ENCODE measurements around the gene COPS4.
"Not testable (repeated sequence)": the region's sequence is repeated elsewhere in the genome, so short reads cannot be mapped to it uniquely, and the experiment has no call there.

Gene COPS4

GRCh38 chr4:83012200-83012686 lies 22.7 kb upstream of the COPS4 start:
- peaks cover 22 to 33% of the 10 kb centered on the region in 2 donors for H3K4me1 Mint-ChIP-seq
- H3K4me3 Mint-ChIP-seq: peak overlapping the region; percentile 98 to 100

GRCh38 chr4:83012687-83013419 lies 22.1 kb upstream of the COPS4 start:
- ATAC-seq (replicated peaks) (peak; percentile 83 to 89), DNase-seq (peak; percentile 97)
- H3K9me3 Mint-ChIP-seq: no peaks in the 10 kb centered on the region
- peak overlapping the region; percentile 92 to 100 for H3K4me3 Mint-ChIP-seq
- peaks cover 0 to 3% of the 10 kb centered on the region in 2 donors for H3K36me3 Mint-ChIP-seq
- peaks cover 22 to 27% of the 10 kb centered on the region in 2 donors for H3K4me1 Mint-ChIP-seq
- peak overlapping the region; percentile 95 for H3K27ac Mint-ChIP-seq
- no peaks in the 10 kb centered on the region for H3K27me3 Mint-ChIP-seq

More at GRCh38 chr4:83012200-83012686, 22.7 kb upstream of the COPS4 start:
- no peaks in the 10 kb centered on the region for H3K9me3 Mint-ChIP-seq
- H3K27me3 Mint-ChIP-seq: no peaks in the 10 kb centered on the region
- DNase-seq (peak; percentile 29), ATAC-seq (replicated peaks) (peak; percentile 22 to 28)
- H3K27ac Mint-ChIP-seq: peak overlapping the region; percentile 93
- peaks cover 0 to 3% of the 10 kb centered on the region in 2 donors for H3K36me3 Mint-ChIP-seq

GRCh38 chr4:83013420-83013867 lies 21.5 kb upstream of the COPS4 start:
- peaks cover 19 to 27% of the 10 kb centered on the region in 2 donors for H3K4me1 Mint-ChIP-seq
- no peak for DNase-seq

GRCh38 chr4:83013902-83014301 lies 21.1 kb upstream of the COPS4 start:
- Mint-ChIP-seq H3K27me3 (no peaks in the 10 kb centered on the region), H3K9me3 (no peaks in the 10 kb centered on the region), H3K4me3 (peak overlapping the region; percentile 92 to 100), H3K27ac (peak overlapping the region; percentile 68), H3K4me1 (peaks cover 19 to 27% of the 10 kb centered on the region in 2 donors), H3K36me3 (peaks cover 0 to 3% of the 10 kb centered on the region in 2 donors)
- DNase-seq: no peak
- ATAC-seq (replicated peaks): no peak

More at GRCh38 chr4:83013420-83013867, 21.5 kb upstream of the COPS4 start:
- Mint-ChIP-seq H3K9me3 (no peaks in the 10 kb centered on the region), H3K4me3 (peak overlapping the region; percentile 92 to 100), H3K27me3 (no peaks in the 10 kb centered on the region), H3K36me3 (peaks cover 0 to 3% of the 10 kb centered on the region in 2 donors), H3K27ac (peak overlapping the region; percentile 95)
- no peak for ATAC-seq (replicated peaks)

- H3K4me1 Mint-ChIP-seq: peaks cover 0 to 1% of the 10 kb centered on the region in 2 donors
- H3K27ac Mint-ChIP-seq: no peak overlapping the region
- no peak overlapping the region for H3K4me3 Mint-ChIP-seq
- DNase-seq (no peak), ATAC-seq (replicated peaks) (peak; percentile 49 to 89)
- H3K9me3 Mint-ChIP-seq: peaks cover 0 to under 1% of the 10 kb centered on the region in 2 donors
- no peaks in the 10 kb centered on the region for H3K36me3 Mint-ChIP-seq
- no peaks in the 10 kb centered on the region for H3K27me3 Mint-ChIP-seq
These were observed 15.0 kb upstream of the COPS4 start for GRCh38 chr4:83019794-83020494.

- DNase-seq: no peak
- Mint-ChIP-seq H3K4me3 (no peak overlapping the region), H3K9me3 (peaks cover 7 to 12% of the 10 kb centered on the region in 2 donors), H3K4me1 (peaks cover 6 to 18% of the 10 kb centered on the region in 2 donors), H3K36me3 (peaks cover 3 to 6% of the 10 kb centered on the region in 2 donors), H3K27me3 (no peaks in the 10 kb centered on the region), H3K27ac (peak overlapping the region; percentile 57)
- no peak for ATAC-seq (replicated peaks)
These were observed 12.1 kb upstream of the COPS4 start for GRCh38 chr4:83022724-83023450.

GRCh38 chr4:83023599-83023998 lies 11.4 kb upstream of the COPS4 start:
- Mint-ChIP-seq H3K9me3 (peaks cover 7 to 12% of the 10 kb centered on the region in 2 donors), H3K4me1 (peaks cover 6 to 18% of the 10 kb centered on the region in 2 donors)
- ATAC-seq (replicated peaks); DNase-seq; H3K27me3 Mint-ChIP-seq; H3K27ac Mint-ChIP-seq; H3K4me3 Mint-ChIP-seq; H3K36me3 Mint-ChIP-seq: not testable (repeated sequence)

- no peak for DNase-seq
- Mint-ChIP-seq H3K4me3 (no peak overlapping the region), H3K27ac (no peak overlapping the region), H3K4me1 (peaks cover 6 to 18% of the 10 kb centered on the region in 2 donors), H3K9me3 (peaks cover 7 to 12% of the 10 kb centered on the region in 2 donors), H3K36me3 (peaks cover 3 to 6% of the 10 kb centered on the region in 2 donors), H3K27me3 (no peaks in the 10 kb centered on the region)
- no peak for ATAC-seq (replicated peaks)
These were observed 10.8 kb upstream of the COPS4 start for GRCh38 chr4:83024233-83024632.

GRCh38 chr4:83025563-83025962 lies 9.4 kb upstream of the COPS4 start:
- DNase-seq: no peak
- ATAC-seq (replicated peaks): peak; percentile 34 to 46
- H3K27me3 Mint-ChIP-seq: no peaks in the 10 kb centered on the region
- H3K4me1 Mint-ChIP-seq: peaks cover 6 to 18% of the 10 kb centered on the region in 2 donors
- peak overlapping the region; percentile 80 for H3K27ac Mint-ChIP-seq
- peaks cover 3 to 6% of the 10 kb centered on the region in 2 donors for H3K36me3 Mint-ChIP-seq
- H3K4me3 Mint-ChIP-seq: peak overlapping the region; percentile 22 to 73
- peaks cover 7 to 12% of the 10 kb centered on the region in 2 donors for H3K9me3 Mint-ChIP-seq

- Mint-ChIP-seq H3K36me3 (peaks cover 3 to 6% of the 10 kb centered on the region in 2 donors), H3K4me3 (no peak overlapping the region), H3K4me1 (peaks cover 6 to 18% of the 10 kb centered on the region in 2 donors), H3K27ac (no peak overlapping the region), H3K27me3 (peaks cover 0 to 6% of the 10 kb centered on the region in 2 donors), H3K9me3 (peaks cover 8 to 12% of the 10 kb centered on the region in 2 donors)
- ATAC-seq (replicated peaks) (no peak), DNase-seq (no peak)
These were observed 6.0 kb upstream of the COPS4 start for GRCh38 chr4:83028976-83029375.

GRCh38 chr4:83029688-83030087 lies 5.3 kb upstream of the COPS4 start:
- H3K4me3 Mint-ChIP-seq: no peak overlapping the region
- H3K36me3 Mint-ChIP-seq: peaks cover 3 to 6% of the 10 kb centered on the region in 2 donors
- H3K9me3 Mint-ChIP-seq: peaks cover 8 to 12% of the 10 kb centered on the region in 2 donors
- DNase-seq (no peak), ATAC-seq (replicated peaks) (no peak)
- no peak overlapping the region for H3K27ac Mint-ChIP-seq
- peaks cover 0 to 6% of the 10 kb centered on the region in 2 donors for H3K27me3 Mint-ChIP-seq
- H3K4me1 Mint-ChIP-seq: peaks cover 6 to 18% of the 10 kb centered on the region in 2 donors

- Mint-ChIP-seq H3K9me3 (no peaks in the 10 kb centered on the region), H3K4me1 (peaks cover 14 to 47% of the 10 kb centered on the region in 2 donors), H3K36me3 (peaks cover 5 to 13% of the 10 kb centered on the region in 2 donors), H3K27ac (no peak overlapping the region), H3K27me3 (peaks cover 0 to 2% of the 10 kb centered on the region in 2 donors), H3K4me3 (no peak overlapping the region)
- DNase-seq: no peak
- ATAC-seq (replicated peaks): no peak
These were observed 2.1 kb downstream of the COPS4 start for GRCh38 chr4:83036991-83037665.

- H3K4me3 Mint-ChIP-seq: no peak overlapping the region
- H3K9me3 Mint-ChIP-seq: no peaks in the 10 kb centered on the region
- no peak overlapping the region for H3K27ac Mint-ChIP-seq
- H3K4me1 Mint-ChIP-seq: peaks cover 13 to 42% of the 10 kb centered on the region in 2 donors
- H3K36me3 Mint-ChIP-seq: peaks cover 5 to 10% of the 10 kb centered on the region in 2 donors
- H3K27me3 Mint-ChIP-seq: no peaks in the 10 kb centered on the region
- ATAC-seq (replicated peaks): no peak
- no peak for DNase-seq
These were observed 5.3 kb downstream of the COPS4 start for GRCh38 chr4:83040269-83040668.
